Neural cell (in vitro differentiated cells): ENCODE data around the gene INPP5D. TPM values are rescaled to one million over a fixed set of nuclear protein-coding genes. Genes with fewer than 3 reads are reported as not detected.

Source experiments
- H2AFZ ChIP-seq: fragments of 200-600, 300-800 bp; sonication (generic), shearing (Covaris generic); 2 replicates; pipeline ENCODE4 v1.6.0; 2014; ENCODE audit warnings: low read depth, mild to moderate bottlenecking, antibody characterized with exemption, low read length, moderate library complexity
- H3F3A ChIP-seq: fragments of 200-600 bp; shearing (Covaris generic); 2 replicates; pipeline ENCODE4 v1.6.1; 2016; ENCODE audit warnings: mild to moderate bottlenecking, moderate library complexity, mixed read lengths, antibody characterized with exemption, low read length; ENCODE audit not compliant: insufficient read depth, poor library complexity, severe bottlenecking
- H3K27ac ChIP-seq: fragments of 200-600, 300-800 bp; sonication (generic), shearing (Covaris generic); 2 replicates; pipeline ENCODE4 v1.5.1; 2014; ENCODE audit warnings: mild to moderate bottlenecking, low read length, moderate library complexity
- H3K27me3 ChIP-seq: fragments of 300-800, 200-600 bp; sonication (generic), shearing (Covaris generic); 2 replicates; pipeline ENCODE4 v1.6.0; 2014; ENCODE audit warnings: mild to moderate bottlenecking, low read depth, low read length, moderate library complexity; ENCODE audit not compliant: insufficient read depth
- H3K36me3 ChIP-seq: fragments of 300-800, 200-600 bp; sonication (generic), shearing (Covaris generic); 2 replicates; pipeline ENCODE4 v1.5.1; 2014; ENCODE audit warnings: mild to moderate bottlenecking, antibody characterized with exemption, low read length, moderate library complexity; ENCODE audit not compliant: insufficient read depth
- H3K4me2 ChIP-seq: fragments of 300-800, 200-600 bp; sonication (generic), shearing (Covaris generic); 2 replicates; pipeline ENCODE4 v1.6.0; 2014; ENCODE audit warnings: mild to moderate bottlenecking, low read length
- H3K4me3 ChIP-seq: fragments of 300-800, 200-600 bp; sonication (generic), shearing (Covaris generic); 2 replicates; pipeline ENCODE4 v1.5.1; 2014; ENCODE audit warnings: mild to moderate bottlenecking, low read length, moderate library complexity
- H3K79me2 ChIP-seq: fragments of 200-600 bp; shearing (Covaris generic); replicated peaks from 2 replicates; pipeline ENCODE4 v1.6.0; 2014; ENCODE audit warnings: mild to moderate bottlenecking, low read length, moderate library complexity; ENCODE audit not compliant: insufficient read depth
- H3K9ac ChIP-seq: fragments of 300-800, 200-600 bp; sonication (generic), shearing (Covaris generic); 2 replicates; pipeline ENCODE4 v1.6.1; 2016; ENCODE audit warnings: mild to moderate bottlenecking, low read length, mixed read lengths
- H3K9me2 ChIP-seq: fragments of 200-600 bp; shearing (Covaris generic); 2 replicates; pipeline ENCODE4 v1.6.1; 2016; ENCODE audit warnings: mild to moderate bottlenecking, low read length, mixed read lengths; ENCODE audit not compliant: insufficient read depth
- H3K9me3 ChIP-seq: fragments of 200-600, 300-800 bp; sonication (generic), shearing (Covaris generic); 2 replicates; pipeline ENCODE4 v1.6.1; 2016; ENCODE audit warnings: mild to moderate bottlenecking, mixed run types, low read length, moderate library complexity, mixed read lengths
- H4K20me1 ChIP-seq: fragments of 200-600 bp; shearing (Covaris generic); 2 replicates; pipeline ENCODE4 v1.6.1; 2016; ENCODE audit warnings: mild to moderate bottlenecking, mixed run types; ENCODE audit not compliant: insufficient read depth
- EP300 ChIP-seq: fragments of 450-650 bp; conservative IDR thresholded peaks from 2 replicates; pipeline ENCODE4 v1.6.1; 2014; ENCODE audit warnings: antibody characterized with exemption, mild to moderate bottlenecking, moderate library complexity; ENCODE audit not compliant: poor library complexity, severe bottlenecking
- EZH2 ChIP-seq: fragments of 200-600, 300-800 bp; shearing (Covaris generic), sonication (generic); IDR thresholded peaks from 2 replicates; pipeline ENCODE4 v1.6.1; 2014; ENCODE audit warnings: antibody characterized with exemption, low read length, borderline replicate concordance, mild to moderate bottlenecking; ENCODE audit not compliant: insufficient read depth, poor library complexity, severe bottlenecking
- MXI1 ChIP-seq: fragments of 450-650 bp; conservative IDR thresholded peaks from 2 replicates; pipeline ENCODE4 v1.6.1; 2014; ENCODE audit warnings: antibody characterized with exemption, mild to moderate bottlenecking; ENCODE audit not compliant: poor library complexity, severe bottlenecking
- POLR2AphosphoS5 ChIP-seq: IDR thresholded peaks from 2 replicates; pipeline ENCODE4 v1.6.1; 2012
- RAD21 ChIP-seq: fragments of 450-650 bp; conservative IDR thresholded peaks from 2 replicates; pipeline ENCODE4 v1.6.1; 2014; ENCODE audit warnings: antibody characterized with exemption, mild to moderate bottlenecking, moderate library complexity
- SMC3 ChIP-seq: fragments of 450-650 bp; conservative IDR thresholded peaks from 2 replicates; pipeline ENCODE4 v1.6.1; 2014; ENCODE audit warnings: antibody characterized with exemption, mild to moderate bottlenecking, moderate library complexity; ENCODE audit not compliant: poor library complexity
- TAF1 ChIP-seq: IDR thresholded peaks from 2 replicates; pipeline ENCODE4 v1.6.1; 2012; ENCODE audit warnings: low read depth
- polyA plus RNA-seq: library from polyadenylated mRNA; depleted of rRNA; stranded (reverse); fragments of >200 nt; gene quantifications from 2 replicates; pipeline ENCODE4 v1.2.3, GENCODE V29; 2014
- TF ChIP-seq, protein P1 (sequence below): fragments of 450-650 bp; IDR thresholded peaks from 2 replicates; pipeline ENCODE4 v1.5.1; 2014; ENCODE audit warnings: antibody characterized with exemption, mild to moderate bottlenecking, moderate library complexity; ENCODE audit not compliant: poor library complexity, severe bottlenecking
- TF ChIP-seq, protein P2 (sequence below): IDR thresholded peaks from 2 replicates; pipeline ENCODE4 v1.6.1; 2012; ENCODE audit warnings: borderline replicate concordance

Gene INPP5D
- polyA plus RNA-seq, 1 donor from 2014 or later = not detected

DNA sequence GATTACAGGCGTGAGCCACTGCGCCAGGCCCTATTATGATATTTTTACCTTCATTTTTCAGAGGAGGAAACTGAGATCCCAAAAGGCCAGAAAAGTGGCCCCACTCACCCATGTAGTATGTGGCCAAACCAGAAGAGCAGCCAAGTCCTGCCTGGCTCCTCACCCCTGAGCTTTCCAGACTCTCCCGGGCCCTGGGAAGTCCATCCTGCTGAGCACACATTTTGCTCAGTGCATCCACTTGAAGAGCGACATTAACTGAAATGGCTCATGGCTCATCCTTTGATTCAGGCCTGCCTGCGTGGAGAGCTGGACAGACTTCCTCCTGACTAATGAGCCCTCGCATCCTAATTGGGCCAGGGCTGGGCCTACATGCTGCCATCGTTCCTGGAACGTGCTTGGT lies 37.6 kb upstream of the INPP5D start:
- Histone ChIP-seq H3K36me3 (no peaks in the 10 kb centered on the region), H3K27me3 (no peaks in the 10 kb centered on the region), H3K9ac (no peak overlapping the region), H3K9me2 (no peaks in the 10 kb centered on the region), H2AFZ (no peak overlapping the region), H3K4me2 (no peak overlapping the region), H4K20me1 (no peaks in the 10 kb centered on the region), H3K27ac (no peak overlapping the region), H3K79me2 (no peaks in the 10 kb centered on the region), H3F3A (no peaks in the 10 kb centered on the region), H3K4me3 (no peak overlapping the region), H3K9me3 (no peaks in the 10 kb centered on the region)
- TF ChIP-seq, protein P1, sequence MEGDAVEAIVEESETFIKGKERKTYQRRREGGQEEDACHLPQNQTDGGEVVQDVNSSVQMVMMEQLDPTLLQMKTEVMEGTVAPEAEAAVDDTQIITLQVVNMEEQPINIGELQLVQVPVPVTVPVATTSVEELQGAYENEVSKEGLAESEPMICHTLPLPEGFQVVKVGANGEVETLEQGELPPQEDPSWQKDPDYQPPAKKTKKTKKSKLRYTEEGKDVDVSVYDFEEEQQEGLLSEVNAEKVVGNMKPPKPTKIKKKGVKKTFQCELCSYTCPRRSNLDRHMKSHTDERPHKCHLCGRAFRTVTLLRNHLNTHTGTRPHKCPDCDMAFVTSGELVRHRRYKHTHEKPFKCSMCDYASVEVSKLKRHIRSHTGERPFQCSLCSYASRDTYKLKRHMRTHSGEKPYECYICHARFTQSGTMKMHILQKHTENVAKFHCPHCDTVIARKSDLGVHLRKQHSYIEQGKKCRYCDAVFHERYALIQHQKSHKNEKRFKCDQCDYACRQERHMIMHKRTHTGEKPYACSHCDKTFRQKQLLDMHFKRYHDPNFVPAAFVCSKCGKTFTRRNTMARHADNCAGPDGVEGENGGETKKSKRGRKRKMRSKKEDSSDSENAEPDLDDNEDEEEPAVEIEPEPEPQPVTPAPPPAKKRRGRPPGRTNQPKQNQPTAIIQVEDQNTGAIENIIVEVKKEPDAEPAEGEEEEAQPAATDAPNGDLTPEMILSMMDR = no peak
- no peak for TF ChIP-seq RAD21
- no peak for TF ChIP-seq POLR2AphosphoS5
- TF ChIP-seq SMC3 = no peak
- TF ChIP-seq TAF1 = no peak

DNA sequence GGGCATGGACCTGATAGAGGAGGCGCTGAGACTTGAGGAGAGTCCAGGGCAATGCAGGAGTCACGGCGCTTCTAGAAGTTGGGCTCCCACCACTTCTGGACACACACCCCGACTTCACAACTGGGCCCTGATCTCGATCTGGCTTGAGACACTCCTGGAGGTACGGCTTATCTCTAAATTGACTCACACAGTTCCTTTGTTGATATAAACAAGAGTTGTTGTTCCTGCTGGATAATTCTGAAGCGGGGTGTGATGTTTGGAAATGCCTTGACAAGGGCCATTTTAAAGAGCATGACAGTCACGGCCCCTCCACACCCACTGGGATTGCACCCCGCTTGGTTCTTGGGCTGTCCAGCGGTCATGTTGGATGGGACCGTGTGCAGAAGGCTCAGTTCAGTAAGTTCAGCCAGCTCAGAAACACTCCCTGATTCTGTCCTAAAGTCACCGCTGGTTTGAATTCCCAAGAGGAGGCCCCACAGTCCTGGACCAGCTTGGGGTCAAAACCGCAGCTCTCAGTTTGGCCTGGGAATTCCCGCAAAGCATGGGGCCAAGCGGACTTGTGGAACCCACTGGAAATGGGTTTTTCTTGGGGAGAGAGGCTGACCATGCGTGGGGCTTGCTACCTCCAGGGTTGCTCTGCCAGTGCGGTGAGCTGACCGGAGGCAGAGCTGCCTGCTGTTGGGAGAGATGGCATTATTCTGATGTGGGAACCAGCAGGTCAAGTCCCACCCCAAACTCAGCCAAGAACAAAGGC lies 37.0 kb upstream of the INPP5D start:
- Histone ChIP-seq H3K27ac (no peak overlapping the region), H3K79me2 (no peaks in the 10 kb centered on the region)

DNA sequence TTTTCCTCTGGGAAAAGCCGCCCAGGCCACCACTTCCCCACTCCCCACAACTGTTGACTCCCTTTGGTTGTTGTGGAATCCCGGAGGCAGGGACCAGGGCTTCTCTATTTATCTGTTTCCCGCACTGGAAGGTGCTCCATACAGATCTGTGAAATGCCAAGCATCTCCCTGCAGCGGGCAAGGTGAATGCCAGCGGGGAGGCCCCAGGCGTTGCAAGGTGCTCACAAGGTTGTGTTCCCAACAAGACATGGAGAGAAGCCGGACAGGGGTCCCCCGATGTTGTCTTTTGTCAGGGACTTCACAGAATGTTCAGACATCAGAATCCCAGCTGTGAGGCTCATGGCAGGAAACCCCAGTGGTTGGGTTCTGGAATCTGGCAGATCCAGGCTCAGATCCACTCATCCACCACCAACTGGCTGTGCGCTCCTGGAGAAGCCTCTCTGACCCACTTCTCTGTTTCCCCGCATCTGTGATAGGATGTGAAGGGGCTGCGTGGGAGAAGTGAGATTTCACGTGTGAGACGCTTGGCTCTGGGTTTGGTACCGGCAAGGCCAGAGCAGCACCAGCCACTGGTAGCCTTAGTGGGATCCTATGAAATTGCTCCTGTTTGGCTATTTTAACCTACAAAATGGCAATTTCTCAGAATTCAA lies 36.3 kb upstream of the INPP5D start:
- H3K4me2 ChIP-seq = no peak overlapping the region
- no peaks in the 10 kb centered on the region for H3K9me3 ChIP-seq
- no peak overlapping the region for H2AFZ ChIP-seq
- H3K4me3 ChIP-seq = no peak overlapping the region
- H3K27ac ChIP-seq = no peak overlapping the region
- H3K9me2 ChIP-seq = no peaks in the 10 kb centered on the region
- H3K79me2 ChIP-seq = no peaks in the 10 kb centered on the region
- H4K20me1 ChIP-seq = no peaks in the 10 kb centered on the region
- no peak overlapping the region for H3K9ac ChIP-seq
- H3K27me3 ChIP-seq = no peaks in the 10 kb centered on the region
- no peaks in the 10 kb centered on the region for H3K36me3 ChIP-seq
- no peaks in the 10 kb centered on the region for H3F3A ChIP-seq
- TF ChIP-seq TAF1 (no peak), RAD21 (no peak), POLR2AphosphoS5 (no peak), MXI1 (no peak), SMC3 (no peak)
- TF ChIP-seq, protein P1 = no peak
- TF ChIP-seq, protein P2, sequence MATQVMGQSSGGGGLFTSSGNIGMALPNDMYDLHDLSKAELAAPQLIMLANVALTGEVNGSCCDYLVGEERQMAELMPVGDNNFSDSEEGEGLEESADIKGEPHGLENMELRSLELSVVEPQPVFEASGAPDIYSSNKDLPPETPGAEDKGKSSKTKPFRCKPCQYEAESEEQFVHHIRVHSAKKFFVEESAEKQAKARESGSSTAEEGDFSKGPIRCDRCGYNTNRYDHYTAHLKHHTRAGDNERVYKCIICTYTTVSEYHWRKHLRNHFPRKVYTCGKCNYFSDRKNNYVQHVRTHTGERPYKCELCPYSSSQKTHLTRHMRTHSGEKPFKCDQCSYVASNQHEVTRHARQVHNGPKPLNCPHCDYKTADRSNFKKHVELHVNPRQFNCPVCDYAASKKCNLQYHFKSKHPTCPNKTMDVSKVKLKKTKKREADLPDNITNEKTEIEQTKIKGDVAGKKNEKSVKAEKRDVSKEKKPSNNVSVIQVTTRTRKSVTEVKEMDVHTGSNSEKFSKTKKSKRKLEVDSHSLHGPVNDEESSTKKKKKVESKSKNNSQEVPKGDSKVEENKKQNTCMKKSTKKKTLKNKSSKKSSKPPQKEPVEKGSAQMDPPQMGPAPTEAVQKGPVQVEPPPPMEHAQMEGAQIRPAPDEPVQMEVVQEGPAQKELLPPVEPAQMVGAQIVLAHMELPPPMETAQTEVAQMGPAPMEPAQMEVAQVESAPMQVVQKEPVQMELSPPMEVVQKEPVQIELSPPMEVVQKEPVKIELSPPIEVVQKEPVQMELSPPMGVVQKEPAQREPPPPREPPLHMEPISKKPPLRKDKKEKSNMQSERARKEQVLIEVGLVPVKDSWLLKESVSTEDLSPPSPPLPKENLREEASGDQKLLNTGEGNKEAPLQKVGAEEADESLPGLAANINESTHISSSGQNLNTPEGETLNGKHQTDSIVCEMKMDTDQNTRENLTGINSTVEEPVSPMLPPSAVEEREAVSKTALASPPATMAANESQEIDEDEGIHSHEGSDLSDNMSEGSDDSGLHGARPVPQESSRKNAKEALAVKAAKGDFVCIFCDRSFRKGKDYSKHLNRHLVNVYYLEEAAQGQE = no peak

More for the DNA sequence above, 37.0 kb upstream of the INPP5D start:
- no peaks in the 10 kb centered on the region for H3K9me2 ChIP-seq
- no peak overlapping the region for H2AFZ ChIP-seq
- no peak overlapping the region for H3K4me2 ChIP-seq
- H3K4me3 ChIP-seq = no peak overlapping the region
- H3F3A ChIP-seq = no peaks in the 10 kb centered on the region
- H4K20me1 ChIP-seq = no peaks in the 10 kb centered on the region
- H3K9ac ChIP-seq = no peak overlapping the region
- H3K9me3 ChIP-seq = no peaks in the 10 kb centered on the region
- no peaks in the 10 kb centered on the region for H3K36me3 ChIP-seq
- TF ChIP-seq TAF1 (no peak), SMC3 (no peak), MXI1 (no peak), RAD21 (no peak), EZH2 (no peak), EP300 (no peak)
- TF ChIP-seq, protein P1 = no peak
- H3K27me3 ChIP-seq = no peaks in the 10 kb centered on the region
